HCT116 (cell line): ENCODE results near the gene MAPRE3.

ENCODE experiments used
- CTCF ChIP-seq, 3 experiments: fragments of 200-600 bp in 1 of 3; sonication (generic) in 1 of 3; IDR thresholded peaks in 2 of 3; conservative IDR thresholded peaks in 1 of 3; 2 replicates each; pipeline ENCODE4 v1.5.1; 2012 to 2017; ENCODE audit warnings: low read depth in 2 of 3, low read length in 2 of 3, antibody characterized with exemption in 1 of 3, borderline replicate concordance in 1 of 3, control low read depth in 1 of 3, mild to moderate bottlenecking in 1 of 3, mixed read lengths in 1 of 3, mixed run types in 1 of 3, moderate library complexity in 1 of 3; ENCODE audit not compliant: insufficient read depth in 1 of 3
- EGR1 ChIP-seq: IDR thresholded peaks from 2 replicates; pipeline ENCODE4 v1.6.1; 2012; ENCODE audit warnings: low read depth
- EZH2 ChIP-seq: fragments of 200-600 bp; sonication (generic); IDR thresholded peaks from 2 replicates; pipeline ENCODE4 v1.6.1; 2017; ENCODE audit warnings: antibody characterized with exemption, mixed run types
- FOSL1 ChIP-seq: IDR thresholded peaks from 2 replicates; pipeline ENCODE4 v1.6.1; 2012; ENCODE audit warnings: low read depth
- POLR2A ChIP-seq: IDR thresholded peaks from 2 replicates; pipeline ENCODE4 v1.7.0; 2011; ENCODE audit warnings: borderline replicate concordance; ENCODE audit not compliant: insufficient read depth, insufficient read length; ENCODE audit errors: extremely low read depth
- POLR2AphosphoS5 ChIP-seq: IDR thresholded peaks from 2 replicates; pipeline ENCODE4 v1.6.1; 2011; ENCODE audit warnings: mild to moderate bottlenecking, low read depth, low read length, moderate library complexity
- REST ChIP-seq: IDR thresholded peaks from 2 replicates; pipeline ENCODE4 v1.6.1; 2012; ENCODE audit warnings: low read depth
- SIN3A ChIP-seq: IDR thresholded peaks from 2 replicates; pipeline ENCODE4 v1.6.1; 2012; ENCODE audit warnings: low read depth
- YY1 ChIP-seq: IDR thresholded peaks from 2 replicates; pipeline ENCODE4 v1.6.1; 2011; ENCODE audit warnings: low read length, low read depth, moderate library complexity, mild to moderate bottlenecking; ENCODE audit not compliant: insufficient replicate concordance; ENCODE audit errors: extremely low read depth
- TF ChIP-seq, protein P1 (sequence below): IDR thresholded peaks from 2 replicates; pipeline ENCODE4 v1.6.1; 2012

- no peak for TF ChIP-seq CTCF (IDR thresholded peaks at IDR 0.05 in 2 of 3, conservative IDR thresholded peaks at IDR 0.05 in 1 of 3; ENCODE audit: borderline replicate concordance in 1 of 3, insufficient read depth in 1 of 3, low read depth in 2 of 3, low read length in 2 of 3)
- TF ChIP-seq, protein P1, sequence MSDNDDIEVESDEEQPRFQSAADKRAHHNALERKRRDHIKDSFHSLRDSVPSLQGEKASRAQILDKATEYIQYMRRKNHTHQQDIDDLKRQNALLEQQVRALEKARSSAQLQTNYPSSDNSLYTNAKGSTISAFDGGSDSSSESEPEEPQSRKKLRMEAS = no peak
- TF ChIP-seq FOSL1 = no peak
- no peak for TF ChIP-seq POLR2A
- no peak for TF ChIP-seq POLR2AphosphoS5
- TF ChIP-seq EZH2 = no peak
- no peak for TF ChIP-seq EGR1
- no peak for TF ChIP-seq REST
- TF ChIP-seq SIN3A = no peak
- no peak for TF ChIP-seq YY1
These were observed 44.5 kb downstream of the MAPRE3 start for GRCh38 chr2:27014771-27015433.
